IMR-90 (cell line): ENCODE results near the gene C1QTNF9B. TPM values are rescaled to one million over a fixed set of nuclear protein-coding genes. Genes with fewer than 3 reads are reported as not detected.
A peak's percentile ranks its signal among the peaks of the same experiment; 100 is the strongest.

Source experiments
- ATAC-seq: fragments of 200-7000 bp; cut with Tn5 transposase; 2 replicates; pipeline ENCODE4 v1.9.1; 2020; ENCODE audit warnings: low read depth, mild to moderate bottlenecking, moderate library complexity
- BruUV-seq: library from RNA; stranded (reverse); fragments of 400-500 nt; replicated peaks from 2 replicates; lab custom pipeline; 2021; lab: Mats Ljungman, UMichigan
- CTCF ChIA-PET: fragments of 300-600 bp; formaldehyde crosslinking; extraction: SDS; loops from one replicate; lab custom pipeline; 2021; ENCODE audit warnings: antibody characterized with exemption; lab: Yijun Ruan, JAX
- POLR2A ChIA-PET: fragments of 300-600 bp; sonication (Branson Sonifier 250); formaldehyde crosslinking; loops from one replicate; lab custom pipeline; 2022; ENCODE audit warnings: antibody characterized with exemption; ENCODE audit not compliant: unreplicated experiment; lab: Charles Lee
- DNase-seq: peaks from one replicate; pipeline ENCODE4 v3.0.0; 2013
- H2AFZ ChIP-seq: replicated peaks from 2 replicates; pipeline ENCODE3; 2013; ENCODE audit warnings: low read length, mild to moderate bottlenecking; ENCODE audit not compliant: poor library complexity
- H2AK5ac ChIP-seq: 2 replicates; pipeline ENCODE4 v1.6.1; 2013; ENCODE audit warnings: low read depth, low read length, inconsistent platforms
- H2AK9ac ChIP-seq: replicated peaks from 2 replicates; pipeline ENCODE3; 2013; ENCODE audit warnings: mild to moderate bottlenecking, low read depth, low read length, moderate library complexity; ENCODE audit not compliant: poor library complexity
- H2BK120ac ChIP-seq: 2 replicates; pipeline ENCODE4 v1.6.1; 2013; ENCODE audit warnings: low read depth, low read length, inconsistent platforms
- H2BK15ac ChIP-seq: 3 replicates; pipeline ENCODE4 v1.6.1; 2013; ENCODE audit warnings: low read depth, low read length, inconsistent platforms
- H2BK20ac ChIP-seq: 2 replicates; pipeline ENCODE4 v1.6.1; 2013; ENCODE audit warnings: low read depth, mild to moderate bottlenecking, inconsistent platforms, low read length, moderate library complexity
- H2BK5ac ChIP-seq: 2 replicates; pipeline ENCODE4 v1.6.1; 2013; ENCODE audit warnings: mild to moderate bottlenecking, low read depth, low read length, inconsistent platforms; ENCODE audit not compliant: poor library complexity, severe bottlenecking
- H3K14ac ChIP-seq: replicated peaks from 2 replicates; pipeline ENCODE4 v1.6.1; 2013; ENCODE audit warnings: low read depth, low read length, inconsistent platforms
- H3K18ac ChIP-seq: 2 replicates; pipeline ENCODE4 v1.6.1; 2013; ENCODE audit warnings: low read depth, low read length, control low read depth
- H3K23ac ChIP-seq: 2 replicates; pipeline ENCODE4 v1.6.1; 2013; ENCODE audit warnings: low read depth, low read length, inconsistent platforms
- H3K27ac ChIP-seq: 2 replicates; pipeline ENCODE4 v1.5.1; 2013; ENCODE audit warnings: mild to moderate bottlenecking, control low read depth, low read length; ENCODE audit not compliant: insufficient read depth
- H3K27me3 ChIP-seq: 2 replicates; pipeline ENCODE4 v1.6.1; 2013; ENCODE audit warnings: low read length; ENCODE audit not compliant: control insufficient read depth, insufficient read depth
- H3K36me3 ChIP-seq: 2 replicates; pipeline ENCODE4 v1.6.1; 2013; ENCODE audit warnings: low read length, mixed read lengths; ENCODE audit not compliant: control insufficient read depth, insufficient read depth
- H3K4ac ChIP-seq: 2 replicates; pipeline ENCODE4 v1.6.1; 2013; ENCODE audit warnings: low read depth, low read length, inconsistent platforms
- H3K4me1 ChIP-seq: 2 replicates; pipeline ENCODE4 v1.6.1; 2013; ENCODE audit warnings: low read length, mixed read lengths; ENCODE audit not compliant: control insufficient read depth, insufficient read depth
- H3K4me2 ChIP-seq: 2 replicates; pipeline ENCODE4 v1.6.1; 2013; ENCODE audit warnings: low read depth, mild to moderate bottlenecking, control low read depth, low read length, moderate library complexity
- H3K4me3 ChIP-seq: 2 replicates; pipeline ENCODE4 v1.5.1; 2013; ENCODE audit warnings: low read depth, mild to moderate bottlenecking, control low read depth, low read length, moderate library complexity; ENCODE audit not compliant: insufficient read depth
- H3K56ac ChIP-seq: 2 replicates; pipeline ENCODE4 v1.6.1; 2013; ENCODE audit warnings: low read length, inconsistent platforms; ENCODE audit not compliant: insufficient read depth; ENCODE audit errors: extremely low read depth
- H3K79me1 ChIP-seq, 2 experiments: 2 replicates each; pipeline ENCODE4 v1.6.1; 2013; ENCODE audit warnings: low read length in 2 of 2, inconsistent platforms in 1 of 2, low read depth in 1 of 2
- H3K9ac ChIP-seq: 2 replicates; pipeline ENCODE4 v1.6.1; 2013; ENCODE audit warnings: low read depth, low read length, control low read depth
- H3K9me1 ChIP-seq: 2 replicates; pipeline ENCODE4 v1.6.1; 2013; ENCODE audit warnings: low read length, inconsistent platforms; ENCODE audit not compliant: insufficient read depth
- H3K9me3 ChIP-seq: 2 replicates; pipeline ENCODE4 v1.6.1; 2013; ENCODE audit warnings: low read length; ENCODE audit not compliant: control insufficient read depth, insufficient read depth
- H4K20me1 ChIP-seq: 2 replicates; pipeline ENCODE4 v1.6.1; 2013; ENCODE audit warnings: low read length, inconsistent platforms; ENCODE audit not compliant: insufficient read depth
- H4K5ac ChIP-seq: 2 replicates; pipeline ENCODE4 v1.6.1; 2013; ENCODE audit warnings: mild to moderate bottlenecking, low read depth, low read length, control low read depth
- H4K8ac ChIP-seq, 2 experiments: 2 replicates each; pipeline ENCODE4 v1.6.1; 2013; ENCODE audit warnings: low read depth in 2 of 2, low read length in 2 of 2, control low read depth in 1 of 2, inconsistent platforms in 1 of 2
- H4K91ac ChIP-seq: 2 replicates; pipeline ENCODE4 v1.6.1; 2013; ENCODE audit warnings: low read depth, low read length, inconsistent platforms; ENCODE audit not compliant: insufficient read depth
- BHLHE40 ChIP-seq: fragments of 150-350 bp; IDR thresholded peaks from 2 replicates; pipeline ENCODE4 v1.6.1; 2016; ENCODE audit warnings: mild to moderate bottlenecking, low read depth, low read length
- CEBPB ChIP-seq: IDR thresholded peaks from 2 replicates; pipeline ENCODE4 v1.6.1; 2012; ENCODE audit warnings: low read depth, low read length, improper control_type of control experiment
- MAFK ChIP-seq: IDR thresholded peaks from 2 replicates; pipeline ENCODE4 v1.6.1; 2012; ENCODE audit warnings: low read depth, low read length, improper control_type of control experiment
- MAZ ChIP-seq: IDR thresholded peaks from 2 replicates; pipeline ENCODE4 v1.6.1; 2012; ENCODE audit warnings: low read depth, mild to moderate bottlenecking, low read length, improper control_type of control experiment, moderate library complexity, borderline replicate concordance
- NFE2L2 ChIP-seq: fragments of 150-350 bp; IDR thresholded peaks from 2 replicates; pipeline ENCODE4 v1.6.1; 2016; ENCODE audit warnings: low read depth, mild to moderate bottlenecking, low read length
- WGBS, 2 experiments: methylation state at CpG; one replicate each; pipeline versions ENCODE4 v1.1.5 to v1.1.7; 2013; ENCODE audit warnings: missing lambda C conversion rate in 2 of 2; ENCODE audit not compliant: insufficient read length in 1 of 2; ENCODE audit errors: extremely low coverage in 2 of 2; 5-methylcytosine and 5-hydroxymethylcytosine counted together
- dilution Hi-C: fragments of 300-500 bp; cut with HindIII; formaldehyde crosslinking; loops from one replicate; pipeline ENCODE4 v1.14.3; 2018; ENCODE audit warnings: low sequenced_read_pairs; ENCODE audit not compliant: unreplicated experiment
- in situ Hi-C: fragments of 300-500 bp; cut with MboI; formaldehyde crosslinking; loops from 3 replicates; pipeline ENCODE4 v1.14.3; 2019; ENCODE audit warnings: low sequenced_read_pairs, inconsistent platforms, mixed read lengths
- intact Hi-C: fragments of 100-400 bp; cut with micrococcal nuclease; formaldehyde crosslinking; loops from 2 replicates; pipeline ENCODE4 v1.10.0; 2022
- polyA plus RNA-seq, 3 experiments: library from polyadenylated mRNA; depleted of rRNA; stranded (reverse); fragments of >200 nt; gene quantifications; 2 replicates each; pipeline ENCODE4 v1.2.3, GENCODE V29; 2012; ENCODE audit warnings: low replicate concordance in 1 of 3
- total RNA-seq: library from RNA; depleted of rRNA; stranded (reverse); fragments of >200 nt; gene quantifications from 2 replicates; pipeline ENCODE4 v1.2.3, GENCODE V29; 2012
- TF ChIP-seq, protein P1 (sequence below): fragments of 150-350 bp; IDR thresholded peaks from 2 replicates; pipeline ENCODE4 v1.6.1; 2016; ENCODE audit warnings: low read depth, mild to moderate bottlenecking, low read length, moderate library complexity, borderline replicate concordance

The C1QTNF9B gene
- total and polyA plus RNA-seq, 2 of the 4 experiments (the other 2 are of a cell fraction): 0.72 to 1.1 TPM

DNA sequence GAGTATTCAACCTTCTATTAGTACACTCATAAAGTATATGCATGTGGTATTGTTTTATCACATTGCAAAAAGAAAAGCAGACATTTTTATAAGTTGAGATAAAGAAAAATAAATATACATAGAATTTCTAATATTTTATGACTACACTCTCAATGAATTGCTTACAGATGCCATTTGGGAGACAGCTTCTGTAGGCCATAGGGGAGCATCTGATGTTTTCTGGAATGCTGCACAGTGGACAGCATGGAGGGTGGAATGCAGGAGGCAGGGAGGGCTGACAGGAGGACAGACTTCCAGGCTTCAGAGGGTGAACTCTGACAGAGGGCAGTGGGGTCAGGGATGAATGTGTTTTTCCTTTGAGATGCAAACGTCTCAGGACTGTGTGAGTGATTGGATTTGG, 53.9 kb downstream of the C1QTNF9B start:
- Histone ChIP-seq H3K23ac (no peak overlapping the region; the same call in 1 of the 2 replicates), H3K79me1 (no peaks in the 10 kb centered on the region), H3K27ac (no peak overlapping the region), H3K9ac (no peak overlapping the region), H3K4me2 (no peak overlapping the region), H2AK5ac (no peak overlapping the region), H3K14ac (0 out of 2 replicates have a peak overlapping the region, but pooled peaks have one; percentile 2), H4K5ac (no peak overlapping the region), H2BK5ac (no peak overlapping the region), H4K20me1 (no peaks in the 10 kb centered on the region), H4K91ac (no peak overlapping the region), H4K8ac (no peak overlapping the region), H3K4me3 (no peak overlapping the region), H2BK20ac (no peak overlapping the region), H2BK15ac (no peak overlapping the region), H3K9me1 (peaks cover 3% of the 10 kb centered on the region), H3K9me3 (no peaks in the 10 kb centered on the region), H3K4ac (peak overlapping the region; percentile 2; the same call in 1 of the 2 replicates), H3K27me3 (no peaks in the 10 kb centered on the region), H3K56ac (no peak overlapping the region), H2AFZ (peak overlapping the region; percentile 36), H2BK120ac (no peak overlapping the region), H3K36me3 (peaks cover 7% of the 10 kb centered on the region; the same call in 1 of the 2 replicates), H2AK9ac (no peak overlapping the region), H3K18ac (no peak overlapping the region), H3K4me1 (no peaks in the 10 kb centered on the region)
- no TSS peak for BruUV-seq
- dilution Hi-C loops: no loop called here
- ChIA-PET CTCF (no interaction called here), POLR2A (no interaction called here)
- ATAC-seq (peak; percentile 49), DNase-seq (no peak)
- intact Hi-C loops: no loop called here
- in situ Hi-C loops: no loop called here
- TF ChIP-seq CEBPB: no peak
- TF ChIP-seq NFE2L2: no peak
- TF ChIP-seq BHLHE40: no peak
- TF ChIP-seq, protein P1, sequence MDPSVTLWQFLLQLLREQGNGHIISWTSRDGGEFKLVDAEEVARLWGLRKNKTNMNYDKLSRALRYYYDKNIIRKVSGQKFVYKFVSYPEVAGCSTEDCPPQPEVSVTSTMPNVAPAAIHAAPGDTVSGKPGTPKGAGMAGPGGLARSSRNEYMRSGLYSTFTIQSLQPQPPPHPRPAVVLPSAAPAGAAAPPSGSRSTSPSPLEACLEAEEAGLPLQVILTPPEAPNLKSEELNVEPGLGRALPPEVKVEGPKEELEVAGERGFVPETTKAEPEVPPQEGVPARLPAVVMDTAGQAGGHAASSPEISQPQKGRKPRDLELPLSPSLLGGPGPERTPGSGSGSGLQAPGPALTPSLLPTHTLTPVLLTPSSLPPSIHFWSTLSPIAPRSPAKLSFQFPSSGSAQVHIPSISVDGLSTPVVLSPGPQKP: no peak
- TF ChIP-seq MAFK: no peak
- TF ChIP-seq MAZ: no peak
- no CpG with 5 or more reads among the region's 1 CpG for WGBS, 2 experiments
